Measurements from ENCODE around the gene KRTAP5-10.
"Not testable (repeated sequence)": the region's sequence is repeated elsewhere in the genome, so short reads cannot be mapped to it uniquely, and the experiment has no call there.

The KRTAP5-10 gene

DNA sequence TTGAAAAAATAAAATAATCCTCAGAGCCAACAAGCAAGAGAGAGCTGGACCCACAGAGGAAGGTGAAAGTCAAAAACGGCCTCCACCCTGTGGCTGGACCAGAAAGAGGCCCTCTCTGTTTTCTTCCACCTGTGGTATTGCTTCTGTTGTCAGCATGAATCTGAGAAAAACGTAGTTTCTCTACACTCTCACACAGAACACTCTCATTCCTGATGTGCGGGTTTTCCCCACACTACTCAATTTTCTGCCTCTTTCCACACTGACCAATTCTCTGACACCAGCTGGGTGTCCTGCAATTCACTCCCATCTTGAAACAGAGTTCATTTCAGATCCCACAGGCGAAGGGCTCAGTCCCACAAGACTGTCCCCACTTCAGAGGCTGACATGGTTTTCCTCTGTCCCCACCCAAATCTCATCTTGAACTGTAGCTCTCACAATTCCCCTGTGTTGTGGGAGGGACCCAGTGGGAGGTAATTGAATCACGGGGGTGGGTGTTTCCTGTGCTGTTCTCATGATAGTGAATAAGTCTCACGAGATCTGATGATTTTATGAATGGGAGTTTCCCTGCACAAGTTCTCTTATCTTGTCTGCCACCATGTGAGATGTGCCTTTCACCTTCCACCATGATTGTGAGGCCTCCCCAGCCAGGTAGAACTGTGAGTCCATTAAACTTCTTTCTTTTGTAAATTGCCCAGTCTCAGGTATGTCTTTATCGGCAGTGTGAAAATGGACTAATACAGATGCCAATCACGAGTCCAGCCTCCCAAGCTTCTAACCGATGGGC, 24.6 kb upstream of the KRTAP5-10 start:
- not testable (repeated sequence) for H3K4me3 ChIP-seq (ENCODE audit: low read length); DNase-seq (ENCODE audit: low read depth, low spot score)

DNA sequence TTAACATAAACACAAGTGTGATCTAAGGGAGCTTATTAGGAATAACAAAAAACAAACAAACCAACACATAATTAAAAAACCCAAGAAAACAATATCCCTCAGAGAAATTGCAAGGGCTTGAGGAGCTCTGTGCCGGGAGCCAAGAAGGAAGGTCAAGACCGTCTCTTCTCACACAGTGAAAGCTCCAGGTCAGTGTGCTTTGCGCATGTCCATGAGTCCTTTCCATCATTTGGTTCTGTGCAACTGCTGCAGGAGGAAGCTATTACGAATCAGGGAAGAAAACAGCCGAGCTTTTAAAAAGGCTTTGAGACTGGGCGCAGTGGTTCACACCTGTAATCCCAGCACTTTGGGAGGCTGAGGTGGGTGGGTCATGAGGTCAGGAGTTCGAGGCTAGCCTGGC, 23.0 kb upstream of the KRTAP5-10 start:
- no peak overlapping the region for H3K4me3 ChIP-seq (ENCODE audit: low read length)
- no peak for DNase-seq (ENCODE audit: low read depth, low spot score)

DNA sequence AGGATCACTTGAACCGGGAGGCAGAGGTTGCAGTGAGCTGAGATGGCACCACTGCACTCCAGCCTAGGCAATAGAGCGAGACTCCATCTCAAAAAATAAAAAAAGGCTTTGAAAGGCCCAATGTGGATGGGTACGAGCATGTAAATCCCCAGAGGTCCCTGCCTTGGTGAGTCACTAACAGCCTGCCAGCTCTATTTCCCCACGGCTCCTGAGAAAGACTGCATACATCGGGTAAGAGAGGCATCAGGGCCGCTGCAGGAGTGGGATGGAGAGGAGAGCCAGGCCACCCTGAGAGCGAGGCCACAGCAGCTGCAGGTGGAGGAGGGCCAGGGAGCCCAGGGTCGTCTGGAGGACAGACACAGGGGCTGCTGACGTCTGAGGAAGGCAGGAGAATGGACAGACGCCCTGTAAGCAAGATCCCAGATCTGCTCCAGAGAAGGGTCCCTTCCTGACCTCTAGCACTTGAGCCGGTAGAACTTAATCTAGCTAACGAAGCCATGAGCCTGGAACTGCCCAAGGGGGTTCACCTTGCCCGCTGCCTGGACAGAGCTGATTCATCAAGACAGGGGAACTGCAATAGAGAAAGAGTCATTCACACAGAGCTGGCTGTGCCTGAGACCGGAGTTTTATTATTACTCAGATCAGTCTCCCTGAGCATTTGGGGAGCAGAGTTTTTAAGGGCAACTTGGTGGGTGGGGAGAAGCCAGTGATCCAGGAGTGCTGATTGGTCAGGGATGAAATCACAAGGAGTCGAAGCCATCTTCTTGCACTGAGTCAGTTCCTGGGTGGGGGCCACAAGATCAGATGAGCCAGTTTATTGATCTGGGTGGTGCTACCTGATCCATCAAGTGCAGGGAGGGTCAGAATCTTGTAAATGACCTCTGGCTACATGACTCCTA, 22.2 kb upstream of the KRTAP5-10 start:
- no peak overlapping the region for H3K4me3 ChIP-seq (ENCODE audit: low read length)
- no peak for DNase-seq (ENCODE audit: low read depth, low spot score)

DNA sequence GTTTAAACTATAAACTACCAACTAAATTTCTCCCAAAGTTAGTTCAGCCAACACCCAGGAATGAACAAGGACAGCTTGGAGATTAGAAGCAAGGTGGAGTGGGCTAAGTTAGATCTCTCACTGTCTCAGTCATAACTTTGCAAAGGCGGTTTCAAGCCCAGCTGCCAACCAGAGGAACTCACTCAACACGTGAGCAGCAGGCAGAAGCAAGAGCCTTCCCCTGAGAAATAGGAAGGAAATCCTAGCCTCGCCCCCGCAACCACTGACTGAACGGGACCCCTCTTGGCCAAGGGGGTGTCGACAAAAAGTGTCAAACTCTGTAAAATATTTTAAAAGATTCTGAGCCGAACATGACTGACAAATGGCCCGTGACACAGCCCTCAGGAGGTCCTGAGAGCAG, 21.5 kb upstream of the KRTAP5-10 start:
- H3K4me3 ChIP-seq (ENCODE audit: low read length), result no peak overlapping the region
- DNase-seq (ENCODE audit: low read depth, low spot score), result peak; percentile 39

DNA sequence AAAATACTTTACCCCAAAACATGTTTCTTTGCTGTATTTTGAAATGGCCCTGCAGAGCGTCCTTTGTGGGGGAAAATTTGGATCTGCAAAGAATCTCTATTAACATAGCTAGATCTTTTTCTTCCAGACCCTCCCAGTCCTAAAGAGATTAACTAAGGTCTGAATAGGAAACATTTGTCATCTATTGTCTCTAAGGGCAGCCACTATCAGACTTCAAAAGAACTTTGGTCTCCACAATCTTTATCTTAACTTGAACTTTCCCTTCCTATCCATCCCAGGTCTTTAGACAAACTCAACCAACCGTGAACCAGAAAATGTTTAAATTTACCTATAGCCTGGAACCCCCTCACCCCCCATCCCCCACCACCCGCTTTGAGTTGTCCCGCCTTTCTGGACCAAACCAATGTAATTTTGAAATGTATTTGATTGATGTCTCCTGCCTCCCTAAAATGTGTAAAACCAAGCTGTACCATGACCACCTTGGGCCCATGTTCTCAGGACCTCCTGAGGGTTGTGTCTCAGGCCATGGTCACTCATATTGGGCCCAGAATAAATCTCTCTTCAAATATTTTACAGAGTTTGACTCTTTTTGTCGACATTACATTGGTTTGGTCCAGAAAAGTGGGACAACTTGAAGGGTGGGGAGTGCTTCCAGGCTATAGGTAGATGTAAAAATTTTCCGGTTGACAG, 20.7 kb upstream of the KRTAP5-10 start:
- DNase-seq (ENCODE audit: low read depth, low spot score), result no peak
- H3K4me3 ChIP-seq (ENCODE audit: low read length), result no peak overlapping the region

DNA sequence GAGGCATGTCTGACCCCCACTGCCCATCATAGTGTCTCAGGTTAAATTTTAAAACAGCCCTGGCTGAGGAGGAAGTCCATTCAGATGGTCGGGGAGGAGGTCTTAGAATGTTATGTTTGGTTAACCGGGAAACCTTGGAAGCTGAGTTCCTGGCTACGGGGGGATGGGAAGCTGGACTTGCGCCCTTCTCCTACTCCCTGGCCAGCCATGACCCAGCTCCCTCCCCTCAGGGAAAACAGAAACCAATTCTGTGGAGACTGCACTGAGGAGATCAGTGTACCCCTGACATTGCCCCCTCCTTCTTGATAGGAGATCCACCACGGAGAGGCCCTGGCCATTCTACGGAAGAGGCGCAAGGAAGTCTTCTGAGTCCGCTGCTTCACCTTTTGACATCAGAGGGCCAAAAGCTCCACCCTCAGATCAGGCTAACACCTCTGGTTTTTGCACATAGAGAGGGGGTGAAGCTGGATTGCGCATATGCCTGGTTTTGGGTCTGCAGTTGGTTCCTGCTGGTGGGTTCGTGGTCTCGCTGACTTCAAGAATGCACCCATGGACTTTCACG, 19.9 kb upstream of the KRTAP5-10 start:
- no peak for DNase-seq (ENCODE audit: low read depth, low spot score)
- no peak overlapping the region for H3K4me3 ChIP-seq (ENCODE audit: low read length)

DNA sequence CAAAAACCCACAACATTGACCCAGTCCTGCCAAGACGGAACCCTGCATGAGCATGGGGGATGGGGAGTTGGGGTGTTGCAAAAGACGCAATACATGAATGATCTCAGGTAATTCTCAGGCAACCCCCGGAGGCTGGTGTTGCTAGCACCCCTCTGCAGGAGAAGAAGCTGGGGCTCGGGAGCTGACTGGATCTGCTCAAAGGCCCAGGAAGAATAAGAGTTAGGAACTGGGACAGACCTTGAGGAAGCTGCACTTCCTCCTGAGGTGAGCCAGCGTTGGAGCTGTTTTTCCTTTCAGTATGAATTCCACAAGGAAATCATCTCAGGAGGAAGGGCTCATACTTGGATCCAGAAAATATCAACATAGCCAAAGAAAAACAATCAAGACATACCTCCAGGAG, 17.2 kb upstream of the KRTAP5-10 start, which contains the start of gene KRTAP5-9:
Gene KRTAP5-9 (plus strand): TSS at position 301 of the 400 bp plus-strand sequence. CDS start 238 bp downstream, outside the sequence.
- DNase-seq (ENCODE audit: low read depth, low spot score), result no peak
- H3K4me3 ChIP-seq (ENCODE audit: low read length), result no peak within 1 kb of the TSS

DNA sequence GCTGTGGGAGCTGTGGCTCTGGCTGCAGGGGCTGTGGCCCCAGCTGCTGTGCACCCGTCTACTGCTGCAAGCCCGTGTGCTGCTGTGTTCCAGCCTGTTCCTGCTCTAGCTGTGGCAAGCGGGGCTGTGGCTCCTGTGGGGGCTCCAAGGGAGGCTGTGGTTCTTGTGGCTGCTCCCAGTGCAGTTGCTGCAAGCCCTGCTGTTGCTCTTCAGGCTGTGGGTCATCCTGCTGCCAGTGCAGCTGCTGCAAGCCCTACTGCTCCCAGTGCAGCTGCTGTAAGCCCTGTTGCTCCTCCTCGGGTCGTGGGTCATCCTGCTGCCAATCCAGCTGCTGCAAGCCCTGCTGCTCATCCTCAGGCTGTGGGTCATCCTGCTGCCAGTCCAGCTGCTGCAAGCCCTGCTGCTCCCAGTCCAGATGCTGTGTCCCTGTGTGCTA, 16.6 kb upstream of the KRTAP5-10 start:
- H3K4me3 ChIP-seq (ENCODE audit: low read length), result no peak overlapping the region
- DNase-seq (ENCODE audit: low read depth, low spot score), result peak; percentile 36

DNA sequence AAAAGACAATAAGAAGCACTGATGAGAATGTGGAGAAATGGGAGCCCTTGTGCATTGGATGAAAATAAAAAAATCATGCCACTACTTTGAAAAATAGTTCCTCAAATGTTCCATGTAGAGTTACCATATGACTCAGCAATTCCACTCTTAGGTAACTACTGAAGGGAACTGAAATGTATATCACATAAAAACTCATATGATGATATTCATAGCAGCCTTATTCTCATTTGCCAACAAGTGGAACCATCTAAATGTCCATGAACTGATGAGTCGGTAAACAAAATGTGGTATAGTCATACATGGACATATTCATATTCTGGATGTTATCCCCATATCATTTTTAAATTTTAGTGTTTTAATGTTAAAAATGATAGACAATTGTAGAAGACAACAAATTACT, 13.7 kb upstream of the KRTAP5-10 start:
- no peak for DNase-seq (ENCODE audit: low read depth, low spot score)
- no peak overlapping the region for H3K4me3 ChIP-seq (ENCODE audit: low read length)

DNA sequence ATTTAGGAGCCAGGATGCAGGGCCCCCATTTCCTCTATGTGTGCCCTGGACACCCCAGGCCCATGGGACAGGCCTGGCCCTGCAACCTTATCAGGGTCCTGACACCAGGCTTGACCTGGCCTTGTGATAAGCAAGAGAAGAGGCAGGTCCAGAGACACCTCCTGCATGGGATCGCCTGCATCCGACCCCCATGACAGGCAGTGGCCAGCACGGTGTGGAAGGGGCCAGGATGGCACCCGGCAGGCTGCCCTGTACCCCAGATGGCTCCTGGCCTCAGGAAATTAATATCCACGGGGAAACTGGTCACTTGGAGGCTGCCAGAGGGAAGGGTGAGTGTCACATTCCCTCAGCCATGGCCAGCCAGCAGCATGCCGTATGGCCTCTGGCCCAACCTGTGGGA, 10.4 kb upstream of the KRTAP5-10 start:
- DNase-seq (ENCODE audit: low read depth, low spot score), result no peak
- no peak overlapping the region for H3K4me3 ChIP-seq (ENCODE audit: low read length)

DNA sequence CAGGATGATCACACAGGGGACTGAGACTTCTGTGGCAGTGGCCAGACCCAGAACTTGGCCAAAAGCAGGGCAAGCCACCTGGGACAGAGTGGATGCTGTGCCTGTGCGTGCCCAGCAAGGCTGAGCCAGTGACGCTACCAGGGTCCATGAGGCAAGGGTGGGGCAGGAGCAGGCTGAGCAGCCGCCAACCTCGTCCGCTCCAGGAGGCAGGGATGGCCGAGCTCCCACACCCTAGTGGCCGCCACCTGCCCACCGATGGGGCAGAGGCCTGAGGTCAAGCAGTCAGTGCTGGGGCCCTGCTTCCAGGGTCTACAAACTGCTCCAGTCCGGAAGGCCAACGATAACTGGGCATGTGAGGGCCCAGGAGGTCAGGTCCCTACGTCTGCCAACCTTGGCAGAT, 9.9 kb upstream of the KRTAP5-10 start:
- no peak overlapping the region for H3K4me3 ChIP-seq (ENCODE audit: low read length)
- no peak for DNase-seq (ENCODE audit: low read depth, low spot score)

DNA sequence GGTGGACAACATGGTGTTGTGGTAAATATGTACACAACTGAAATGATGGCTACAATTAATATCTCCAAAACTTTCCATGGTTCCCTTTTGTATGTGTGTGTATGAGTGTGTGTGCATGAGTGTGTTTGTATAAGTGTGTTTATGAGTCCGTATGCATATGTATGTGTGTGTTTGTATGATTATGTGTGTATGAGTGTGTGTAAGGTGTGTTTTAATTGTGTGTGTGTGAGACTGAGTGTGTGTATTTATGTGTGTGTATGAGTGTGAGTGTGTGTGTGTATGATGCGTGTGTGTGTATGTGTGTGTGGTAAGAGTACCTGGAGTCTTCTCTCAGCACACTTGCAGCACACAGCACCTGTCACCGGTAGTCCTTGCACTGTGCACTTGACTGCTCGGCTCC, 9.3 kb upstream of the KRTAP5-10 start:
- DNase-seq (ENCODE audit: low read depth, low spot score), result no peak

DNA sequence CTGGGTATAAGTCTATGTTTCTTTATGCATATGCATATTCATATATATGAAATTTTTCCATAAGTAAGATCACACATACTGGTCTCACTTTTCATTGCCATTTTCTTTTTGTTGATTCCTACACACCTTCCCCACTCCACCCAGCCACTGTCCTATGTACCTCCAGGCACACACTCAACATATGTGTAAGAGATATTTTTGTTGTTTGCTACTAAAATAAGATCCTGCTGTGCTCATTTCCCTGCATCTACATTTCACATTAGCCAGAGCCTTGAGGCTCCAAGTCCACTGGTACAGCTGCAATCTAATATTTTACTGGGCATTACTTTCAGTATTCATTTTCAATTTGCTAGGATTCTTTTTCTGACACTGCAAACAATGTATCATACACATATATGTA, 8.1 kb upstream of the KRTAP5-10 start:
- no peak for DNase-seq (ENCODE audit: low read depth, low spot score)
- no peak overlapping the region for H3K4me3 ChIP-seq (ENCODE audit: low read length)

More for the DNA sequence above, 9.3 kb upstream of the KRTAP5-10 start:
- no peak overlapping the region for H3K4me3 ChIP-seq (ENCODE audit: low read length)

DNA sequence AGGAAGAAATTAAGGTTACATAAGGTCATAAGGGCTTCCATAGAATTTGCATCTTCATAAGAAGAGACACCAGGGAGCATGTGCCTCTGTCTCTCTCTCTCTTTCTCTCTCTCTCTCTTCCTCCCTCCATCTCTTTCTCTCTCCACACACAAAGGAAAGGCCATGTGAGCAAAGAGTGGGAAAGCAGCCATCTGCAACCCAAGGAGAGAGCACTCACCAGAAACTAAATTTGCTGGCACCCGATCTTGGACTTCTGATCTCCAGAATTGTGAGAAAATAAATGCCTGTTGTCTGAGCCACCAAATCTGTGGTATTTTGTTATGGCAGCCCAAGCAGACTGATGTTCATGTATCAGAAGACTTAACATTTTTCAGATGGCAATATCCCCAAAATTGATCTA, 6.4 kb upstream of the KRTAP5-10 start:
- DNase-seq (ENCODE audit: low read depth, low spot score), result no peak
- no peak overlapping the region for H3K4me3 ChIP-seq (ENCODE audit: low read length)

DNA sequence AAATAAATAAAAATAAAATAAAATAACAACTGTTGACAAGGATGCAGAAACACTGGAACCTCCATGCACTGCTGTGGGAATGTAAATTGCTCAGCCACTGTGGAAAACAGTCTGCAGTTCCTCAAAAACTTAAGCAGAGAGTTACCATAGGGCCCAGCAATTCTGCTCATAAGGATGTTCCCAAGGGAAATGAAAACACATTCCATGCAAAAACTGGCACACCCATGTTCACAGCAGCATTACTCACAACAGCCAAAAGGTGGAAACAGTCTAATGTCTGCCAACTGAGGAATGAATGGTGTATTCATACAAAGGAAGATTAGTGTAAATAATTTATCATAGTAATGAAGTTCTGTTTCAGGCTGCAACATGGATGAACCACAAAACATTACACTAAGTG, 3.2 kb upstream of the KRTAP5-10 start:
- H3K4me3 ChIP-seq (ENCODE audit: low read length), result no peak overlapping the region
- no peak for DNase-seq (ENCODE audit: low read depth, low spot score)

DNA sequence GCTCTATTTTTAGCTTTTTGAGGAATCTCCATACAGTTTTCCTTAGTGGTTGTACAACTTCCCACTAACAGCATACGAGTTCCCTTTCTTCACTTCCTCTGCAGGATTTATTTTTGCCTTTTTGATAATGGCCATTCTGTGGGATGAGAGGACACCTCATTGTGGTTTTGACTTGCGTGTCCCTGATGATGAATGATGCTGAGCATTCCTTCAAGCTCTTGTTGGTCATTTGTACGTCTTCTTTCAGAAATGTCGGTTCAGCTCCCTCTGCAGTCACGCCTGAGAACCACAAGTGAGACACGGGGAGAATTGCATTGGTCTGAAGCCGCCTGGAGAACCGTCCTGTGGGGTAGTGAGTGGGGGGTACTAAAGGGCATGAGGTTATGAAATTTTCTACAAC, 2.0 kb upstream of the KRTAP5-10 start:
- peak; percentile 20 for DNase-seq (ENCODE audit: low read depth, low spot score)
- no peak overlapping the region for H3K4me3 ChIP-seq (ENCODE audit: low read length)

DNA sequence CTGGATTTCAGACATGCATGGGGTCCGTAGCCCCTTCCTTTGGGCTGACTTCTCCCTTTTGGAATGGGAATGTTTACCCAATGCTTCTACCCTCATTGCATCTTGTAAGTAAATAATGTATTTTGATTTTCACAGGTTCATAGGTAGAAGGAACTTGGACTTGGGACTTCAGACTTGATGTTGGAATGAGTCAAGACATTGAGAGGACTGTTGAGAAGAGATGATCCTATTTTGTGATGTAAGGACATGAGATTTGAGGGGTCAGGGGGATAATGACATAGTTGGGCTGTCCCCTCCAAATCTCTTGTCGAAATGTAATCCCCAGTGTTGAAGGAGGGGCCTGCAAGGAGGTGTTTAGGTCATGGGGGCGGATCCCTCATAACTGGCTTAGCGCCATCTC, 933 bp upstream of the KRTAP5-10 start:
- DNase-seq (ENCODE audit: low read depth, low spot score), result no peak

DNA sequence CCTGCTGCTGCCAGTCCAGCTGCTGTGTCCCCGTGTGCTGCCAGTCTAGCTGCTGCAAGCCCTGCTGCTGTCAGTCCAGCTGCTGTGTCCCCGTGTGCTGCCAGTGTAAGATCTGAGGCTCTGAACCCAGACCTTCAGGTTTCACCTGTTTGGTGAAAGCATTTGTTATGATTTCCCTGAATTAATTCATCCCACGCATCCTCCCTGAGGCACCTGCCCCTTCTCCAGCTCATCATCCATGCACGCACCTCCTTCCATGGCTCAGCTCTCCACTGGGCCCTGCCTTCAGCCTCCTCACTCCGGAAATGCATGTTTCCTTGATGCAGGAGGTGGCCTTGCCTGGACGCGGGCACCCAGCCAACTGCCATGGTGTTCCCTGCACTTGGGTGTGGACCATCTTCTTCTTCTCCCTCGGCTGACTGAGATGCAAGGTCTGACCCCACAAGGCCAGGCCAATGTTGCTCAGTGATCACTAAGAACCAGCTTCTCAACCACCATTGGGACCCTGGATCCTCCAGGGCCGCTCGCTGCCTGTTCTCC, 788 bp downstream of the KRTAP5-10 start:
- DNase-seq (ENCODE audit: low read depth, low spot score), result no peak
- no peak overlapping the region for H3K4me3 ChIP-seq (ENCODE audit: low read length)

More for the DNA sequence above, 933 bp upstream of the KRTAP5-10 start:
- no peak overlapping the region for H3K4me3 ChIP-seq (ENCODE audit: low read length)
